Fibroblast of gingiva (primary cell): ENCODE measurements around the gene ZNF326.

Experiments
- DNase-seq: peaks from one replicate; pipeline ENCODE4 v3.0.0-alpha.2; 2011; ENCODE audit warnings: low read depth

Gene ZNF326

DNA sequence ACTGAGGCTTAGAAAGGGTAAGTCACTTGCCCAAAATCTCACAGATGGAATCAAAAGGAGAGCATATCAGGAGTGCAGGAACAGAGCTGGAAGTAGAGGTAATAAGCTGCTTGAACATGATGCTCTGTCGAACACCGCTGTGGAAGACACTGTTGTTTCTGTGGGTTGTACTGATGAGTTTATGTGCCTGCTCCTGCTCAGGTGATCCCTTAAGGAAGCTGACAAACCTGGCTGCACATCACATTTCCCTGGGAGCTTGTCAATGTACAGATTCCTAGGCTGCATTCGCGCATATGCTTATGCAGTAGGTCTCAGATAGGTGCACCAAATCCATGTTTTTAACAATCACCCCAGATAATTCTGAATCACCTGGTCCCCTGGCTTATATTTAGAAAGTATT is 79.7 kb downstream of the ZNF326 start:
- DNase-seq: no peak

DNA sequence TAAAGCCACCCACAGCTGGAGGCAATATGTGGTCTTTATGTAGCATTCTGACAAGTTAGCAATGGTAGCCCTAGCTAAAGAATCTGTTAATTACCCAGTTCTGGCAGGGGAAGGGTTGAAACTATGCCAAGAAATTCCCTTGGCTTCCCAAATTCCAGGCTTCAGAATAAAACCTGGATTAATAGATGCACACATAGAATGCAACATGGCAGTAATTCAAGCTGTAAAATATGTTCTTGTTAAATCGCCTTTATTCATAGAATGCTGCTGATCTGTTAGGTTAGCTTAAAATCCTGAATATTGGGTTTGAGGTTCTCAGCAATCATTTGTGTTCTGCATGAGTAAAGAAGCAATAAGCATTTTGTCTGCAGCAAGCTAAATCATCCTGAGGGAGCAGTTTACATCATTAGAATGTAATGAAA is 80.1 kb downstream of the ZNF326 start:
- no peak for DNase-seq

DNA sequence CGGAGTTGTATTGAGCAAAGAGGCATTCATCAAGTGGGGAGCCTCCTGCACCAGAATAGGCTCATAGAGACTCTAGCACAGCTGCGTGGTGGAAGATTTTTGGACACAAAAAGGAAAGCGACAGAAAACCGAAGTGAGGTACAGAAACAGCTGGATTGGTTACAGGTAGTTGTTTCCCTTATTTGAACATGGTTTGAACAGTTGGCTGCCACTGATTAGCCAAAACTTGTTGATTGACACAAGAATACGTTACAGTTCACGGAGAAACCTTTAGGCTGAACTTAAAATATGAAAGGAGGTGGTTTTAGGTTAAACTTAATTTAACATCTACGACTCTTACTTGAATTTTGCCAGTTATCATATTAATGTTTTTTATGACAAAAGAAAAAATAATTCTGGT is 89.1 kb downstream of the ZNF326 start:
- DNase-seq: no peak
